ENCODE results near the gene SLF2. TPM values are rescaled to one million over a fixed set of nuclear protein-coding genes. Genes with fewer than 3 reads are reported as not detected.

Gene SLF2
- total and polyA plus RNA-seq, 2 donors from 2014 or later = 6.7 to 29.6 TPM

GRCh38 chr10:100928039-100928438 lies 15.3 kb downstream of the SLF2 start:
- no peak for TF ChIP-seq CTCF (IDR thresholded peaks at IDR 0.05; ENCODE audit: borderline replicate concordance, extremely low read depth, insufficient read depth)
- Histone ChIP-seq H3K4me1 (ENCODE audit: control insufficient read depth in 2 of 3, insufficient read depth in 2 of 3, low read depth in 1 of 3, low read length in 3 of 3) (no peaks in the 10 kb centered on the region), H3K36me3 (ENCODE audit: control insufficient read depth in 2 of 3, insufficient read depth in 3 of 3, low read length in 3 of 3) (peaks cover 7 to 63% (median 26%) of the 10 kb centered on the region in 3 donors), H3K9me3 (ENCODE audit: control insufficient read depth in 2 of 3, insufficient read depth in 1 of 3, low read length in 3 of 3) (no peaks in the 10 kb centered on the region), H3K27me3 (ENCODE audit: control insufficient read depth, insufficient read depth, low read length) (no peaks in the 10 kb centered on the region), H3K9ac (ENCODE audit: low read length in 3 of 3) (no peak overlapping the region), H3K4me3 (ENCODE audit: low read length in 3 of 3) (no peak overlapping the region), H3K27ac (ENCODE audit: low read depth in 2 of 2, low read length in 2 of 2) (no peak overlapping the region)
- FAIRE-seq (no peak), DNase-seq (no peak)
- intact Hi-C loops (cut with DNase I) = no loop called here

GRCh38 chr10:100930368-100930767 lies 17.6 kb downstream of the SLF2 start:
- intact Hi-C loops (cut with DNase I) = no loop called here
- H3K36me3 ChIP-seq (ENCODE audit: control insufficient read depth in 2 of 3, insufficient read depth in 3 of 3, low read length in 3 of 3) = peaks cover 10 to 51% (median 16%) of the 10 kb centered on the region in 3 donors

GRCh38 chr10:100934084-100934659 lies 21.4 kb downstream of the SLF2 start:
- Histone ChIP-seq H3K4me3 (ENCODE audit: low read length in 3 of 3) (no peak overlapping the region), H3K9ac (ENCODE audit: low read length in 3 of 3) (no peak overlapping the region), H3K36me3 (ENCODE audit: control insufficient read depth in 2 of 3, insufficient read depth in 3 of 3, low read length in 3 of 3) (peaks cover 12 to 44% (median 20%) of the 10 kb centered on the region in 3 donors), H3K9me3 (ENCODE audit: control insufficient read depth in 2 of 3, insufficient read depth in 1 of 3, low read length in 3 of 3) (no peaks in the 10 kb centered on the region), H3K27me3 (ENCODE audit: control insufficient read depth, insufficient read depth, low read length) (no peaks in the 10 kb centered on the region), H3K27ac (ENCODE audit: low read depth in 2 of 2, low read length in 2 of 2) (no peak overlapping the region), H3K4me1 (ENCODE audit: control insufficient read depth in 2 of 3, insufficient read depth in 2 of 3, low read depth in 1 of 3, low read length in 3 of 3) (no peaks in the 10 kb centered on the region)
- FAIRE-seq (no peak), DNase-seq (no peak)
- intact Hi-C loops (cut with DNase I) = no loop called here
- no peak for TF ChIP-seq CTCF (IDR thresholded peaks at IDR 0.05; ENCODE audit: borderline replicate concordance, extremely low read depth, insufficient read depth)

More at GRCh38 chr10:100930368-100930767, 17.6 kb downstream of the SLF2 start:
- Histone ChIP-seq H3K4me3 (ENCODE audit: low read length in 3 of 3) (no peak overlapping the region), H3K4me1 (ENCODE audit: control insufficient read depth in 2 of 3, insufficient read depth in 2 of 3, low read depth in 1 of 3, low read length in 3 of 3) (no peaks in the 10 kb centered on the region), H3K9ac (ENCODE audit: low read length in 3 of 3) (no peak overlapping the region), H3K9me3 (ENCODE audit: control insufficient read depth in 2 of 3, insufficient read depth in 1 of 3, low read length in 3 of 3) (no peaks in the 10 kb centered on the region), H3K27me3 (ENCODE audit: control insufficient read depth, insufficient read depth, low read length) (no peaks in the 10 kb centered on the region), H3K27ac (ENCODE audit: low read depth in 2 of 2, low read length in 2 of 2) (no peak overlapping the region)
- DNase-seq (no peak), FAIRE-seq (no peak)
- TF ChIP-seq CTCF (IDR thresholded peaks at IDR 0.05; ENCODE audit: borderline replicate concordance, extremely low read depth, insufficient read depth) = no peak

Measured in kidney (tissue), 14 donors.